Muscle of back (tissue), 11 donors: ENCODE measurements around the gene TCF4. TPM values are rescaled to one million over a fixed set of nuclear protein-coding genes. Genes with fewer than 3 reads are reported as not detected.

ENCODE experiments used
- DNase-seq, 3 donors: peaks; one replicate each; pipeline versions ENCODE4 v3.0.0 to v3.0.0-alpha.2; 2013
- polyA plus RNA-seq, 10 donors: library from polyadenylated mRNA; unstranded; fragments of 120-200 nt; gene quantifications; one replicate each; pipeline ENCODE4 v1.2.1, GENCODE V29; 2013; ENCODE audit not compliant: insufficient read length in 10 of 10

Gene TCF4
- polyA plus RNA-seq, 10 donors, result 96.8 to 173 (median 130) TPM

DNA sequence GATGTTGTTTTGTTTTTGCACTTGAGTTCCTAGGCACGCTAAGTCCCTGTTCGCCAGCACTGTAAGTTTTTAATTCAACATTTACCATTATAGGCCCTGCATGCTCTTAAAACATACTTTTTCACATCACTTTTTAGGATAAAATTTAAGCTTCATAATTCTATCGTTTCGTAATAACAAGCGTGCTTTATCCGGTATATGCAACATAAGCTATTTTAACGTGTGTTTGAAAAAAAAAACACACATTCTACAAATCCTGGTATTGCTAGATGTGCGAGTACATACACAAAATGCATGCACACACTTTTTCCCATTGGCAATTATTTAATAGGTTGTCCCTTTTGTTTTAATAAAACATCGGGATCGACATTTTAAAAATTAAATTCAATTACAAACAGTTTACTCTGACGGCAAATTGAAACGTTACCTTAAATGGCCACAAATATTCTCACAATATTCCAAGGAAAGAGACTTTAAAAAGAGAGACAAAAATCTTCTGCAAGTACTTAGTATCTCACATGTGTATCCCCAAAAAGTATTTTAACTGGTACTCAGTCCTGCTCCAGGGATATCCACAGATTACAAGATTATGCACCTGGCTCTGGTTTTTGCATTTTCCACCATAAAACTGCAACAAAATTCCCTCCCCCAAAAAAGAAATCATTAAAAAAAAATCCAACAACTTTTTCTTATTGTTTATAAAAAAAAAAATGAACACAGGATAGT lies 1.0 kb upstream of the TCF4 start:
- peak in 1 of 3 donors; percentile 32 for DNase-seq

DNA sequence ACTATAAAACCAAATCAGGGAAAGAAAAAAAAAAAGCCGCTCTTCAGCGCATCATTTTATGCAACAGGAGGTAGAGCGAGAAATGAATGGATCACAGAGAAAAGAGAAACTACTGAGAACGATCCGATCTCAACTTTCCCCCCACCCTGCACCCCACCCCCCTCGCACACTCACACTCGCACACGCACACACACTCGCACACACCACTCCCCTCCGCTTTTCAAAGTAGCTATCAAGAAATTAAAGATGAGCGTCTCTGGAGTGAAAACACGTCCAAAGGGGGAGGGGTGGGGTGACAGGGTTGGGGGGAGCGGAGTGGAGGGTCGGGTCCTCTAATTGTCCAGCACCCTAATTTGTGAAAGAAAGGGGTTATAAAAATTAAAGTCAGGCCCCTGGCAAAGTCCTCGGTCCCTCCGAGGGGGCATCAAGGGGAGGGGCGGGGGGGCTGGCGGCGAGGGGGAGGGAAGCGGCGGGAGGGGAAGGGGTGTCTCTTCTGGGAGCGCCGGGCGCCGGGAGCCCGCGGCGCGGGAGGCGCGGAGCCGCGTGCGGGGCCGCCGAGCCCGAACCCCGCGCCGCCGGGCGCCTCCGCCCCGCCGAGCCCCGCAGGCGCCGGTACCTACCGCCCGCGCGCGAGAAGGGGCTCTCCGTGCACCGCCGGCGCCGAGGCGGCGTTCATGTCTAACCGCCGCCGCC lies 428 bp downstream of the TCF4 start:
- DNase-seq, result peak; percentile 61 to 81 (median 62)

DNA sequence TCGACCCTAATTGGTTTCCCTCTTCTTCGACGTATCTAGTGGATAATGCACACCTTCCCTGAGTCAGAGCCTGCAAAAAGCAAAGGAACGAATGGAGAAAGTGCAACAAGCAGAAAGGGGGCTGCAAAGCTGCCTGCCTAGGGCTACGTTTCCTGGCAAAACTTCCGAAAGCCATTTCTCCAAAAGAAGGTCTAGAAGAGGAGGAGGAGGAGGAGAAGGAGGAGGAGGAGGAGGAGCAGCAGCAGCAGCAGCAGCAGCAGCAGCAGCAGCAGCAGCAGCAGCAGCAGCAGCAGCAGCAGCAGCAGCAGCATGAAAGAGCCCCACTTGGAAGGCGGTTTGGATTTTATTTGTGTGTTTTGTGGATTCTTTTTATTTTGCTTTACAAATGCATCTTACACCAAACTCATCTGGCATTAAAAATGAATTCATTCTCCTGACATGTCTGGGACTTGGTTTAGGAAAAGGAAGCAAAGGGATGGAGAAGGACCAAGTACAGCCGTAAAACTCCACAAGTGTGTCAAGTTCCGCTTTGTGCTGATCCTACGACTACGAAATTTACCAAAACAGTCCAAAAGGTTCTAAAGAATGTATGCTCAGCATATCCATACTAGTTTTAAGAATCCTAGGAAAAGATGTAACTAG lies 2.0 kb downstream of the TCF4 start:
- peak; percentile 52 to 84 (median 64) for DNase-seq

DNA sequence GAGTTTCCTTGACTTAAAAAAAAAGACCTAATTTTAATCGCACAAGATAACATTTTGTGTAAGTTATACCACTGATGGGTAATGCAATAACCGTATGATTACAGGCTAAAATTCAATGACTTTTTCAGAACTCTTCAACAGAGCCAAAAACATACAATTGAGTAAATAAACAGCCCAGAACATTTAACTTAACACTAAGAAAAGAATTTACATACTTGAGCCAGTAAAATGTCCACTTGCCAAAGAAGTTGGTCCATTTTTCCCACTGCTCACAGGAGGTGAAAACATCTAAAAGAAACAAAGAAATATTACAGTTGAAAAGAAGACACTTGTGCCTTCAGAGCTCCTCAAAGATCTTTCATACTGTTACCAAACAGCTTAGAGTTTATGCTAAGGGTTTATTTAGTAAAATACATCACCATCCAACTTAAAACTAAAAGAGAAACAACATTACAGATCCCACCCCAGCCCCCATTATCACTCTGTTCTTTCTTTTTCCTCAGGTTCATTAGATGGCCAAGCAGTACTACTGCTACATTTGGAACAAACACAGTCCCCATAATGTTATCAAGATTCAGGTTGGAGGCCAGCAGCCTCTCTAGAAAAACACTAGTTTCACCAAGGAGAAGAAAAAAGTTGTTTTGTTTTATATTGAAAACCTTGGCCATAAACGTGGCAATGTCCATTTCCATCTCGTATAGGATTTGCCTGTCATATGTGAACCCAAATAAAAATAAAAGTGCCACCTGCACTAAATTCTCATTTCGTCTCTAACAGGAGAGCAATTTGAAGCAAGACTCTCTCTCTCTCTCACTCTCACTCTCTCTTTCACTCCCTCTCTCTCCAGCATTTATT lies 2.7 kb downstream of the TCF4 start:
- DNase-seq, result peak in 2 of 3 donors; percentile 34 to 67

DNA sequence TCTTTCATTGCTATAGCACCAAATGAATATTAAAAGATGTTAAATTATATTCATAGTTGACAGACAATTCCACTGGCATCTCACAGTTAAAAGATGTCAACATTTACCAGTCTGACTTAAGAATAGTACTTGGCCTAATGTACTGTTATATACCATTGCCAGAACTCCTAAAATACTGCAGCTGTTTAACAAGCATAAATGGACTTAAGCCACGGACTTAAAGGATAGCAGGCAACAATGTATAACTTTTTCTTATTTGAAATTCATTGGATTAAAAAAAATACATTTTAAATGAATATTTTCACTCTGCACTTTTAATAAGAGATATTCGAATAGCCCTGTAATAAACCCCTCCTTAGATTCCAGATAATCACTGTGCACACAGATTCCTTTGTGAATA lies 3.8 kb downstream of the TCF4 start:
- DNase-seq, result peak in 2 of 3 donors; percentile 42 to 72

DNA sequence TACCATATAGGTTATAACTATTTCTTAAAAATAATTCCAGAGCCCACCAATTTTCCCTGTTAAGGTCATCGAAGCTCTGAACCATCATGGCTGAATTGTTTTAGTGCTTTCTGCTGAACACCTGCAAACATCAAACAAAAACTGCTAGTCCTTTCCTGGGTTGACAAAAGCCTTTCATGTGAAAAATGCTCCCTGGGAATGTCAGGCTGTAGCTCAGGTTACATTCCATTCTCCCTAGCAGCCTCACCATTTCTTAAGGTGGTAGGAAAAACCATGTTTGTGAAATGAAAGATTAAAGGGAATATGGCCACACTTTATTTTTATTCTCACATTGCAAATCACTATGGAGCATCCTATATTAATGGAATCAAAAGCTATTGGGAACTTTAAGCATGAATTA lies 5.7 kb downstream of the TCF4 start:
- DNase-seq, result no peak

DNA sequence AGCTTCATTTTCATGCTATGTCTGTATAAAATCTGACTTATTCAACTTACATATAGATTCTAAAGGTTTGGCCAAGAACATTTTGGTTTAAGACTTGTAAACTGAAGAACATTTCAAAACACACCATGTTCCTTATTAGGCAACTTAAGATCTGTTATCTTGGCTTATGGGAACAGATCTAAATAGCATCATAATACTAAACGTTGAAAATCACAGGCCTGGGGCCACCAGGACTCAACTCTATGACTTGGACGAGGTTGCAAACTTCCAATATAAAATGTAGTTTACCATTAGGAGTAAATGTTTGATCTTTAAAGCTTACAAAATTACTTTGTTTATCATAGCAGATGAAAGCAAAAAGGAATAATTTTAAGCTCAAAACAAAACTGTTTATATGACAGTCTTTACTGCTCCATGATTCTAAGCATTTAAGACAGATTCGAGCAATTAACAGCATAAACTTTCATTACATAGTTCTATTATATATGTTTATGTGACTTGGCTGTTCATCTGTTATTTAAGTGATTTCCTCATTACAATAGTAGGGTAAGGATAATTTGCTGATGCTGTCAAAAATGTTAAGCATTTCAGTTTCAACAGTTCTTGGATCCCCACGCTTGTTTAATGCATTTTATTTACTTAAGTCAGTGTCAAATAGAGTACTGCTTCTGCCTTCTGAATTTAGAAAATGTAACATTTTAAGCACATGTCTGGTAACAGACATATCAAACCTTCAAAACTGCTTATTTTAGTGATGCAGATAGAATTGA lies 8.3 kb downstream of the TCF4 start:
- DNase-seq, result peak in 1 of 3 donors; percentile 22

DNA sequence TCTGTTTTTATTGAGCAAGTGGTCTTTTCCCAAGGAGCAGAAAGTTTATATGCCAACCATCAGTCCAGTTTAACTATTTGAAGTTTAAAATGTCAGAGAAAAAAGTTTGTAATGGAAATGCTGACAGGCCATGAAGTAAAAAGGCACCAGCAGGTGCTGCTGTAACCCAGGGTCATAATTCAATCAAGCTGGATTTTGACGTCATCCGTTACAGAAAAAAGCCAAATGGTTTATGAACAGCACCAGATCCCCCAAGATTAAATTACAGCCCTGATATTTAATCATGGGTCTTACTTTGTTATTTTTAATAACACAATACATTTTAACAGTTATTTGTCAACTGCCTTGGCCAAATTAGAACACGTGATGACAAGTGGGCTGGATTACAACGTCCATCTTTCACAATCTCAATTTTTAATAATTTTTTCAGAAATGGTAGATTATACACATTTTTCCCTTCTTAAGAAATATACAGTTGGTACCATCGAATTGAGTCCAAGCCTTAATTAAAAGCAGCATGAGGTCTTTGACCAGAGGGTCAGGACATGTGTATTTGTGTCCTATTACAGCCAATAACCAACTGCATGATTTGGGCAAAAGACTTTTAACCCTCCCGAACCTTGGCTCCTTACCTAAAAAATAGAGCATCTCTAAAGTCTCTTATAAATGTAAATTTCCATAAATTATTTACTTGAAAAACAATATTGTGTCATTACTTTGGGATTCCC lies 10.0 kb downstream of the TCF4 start:
- no peak for DNase-seq

DNA sequence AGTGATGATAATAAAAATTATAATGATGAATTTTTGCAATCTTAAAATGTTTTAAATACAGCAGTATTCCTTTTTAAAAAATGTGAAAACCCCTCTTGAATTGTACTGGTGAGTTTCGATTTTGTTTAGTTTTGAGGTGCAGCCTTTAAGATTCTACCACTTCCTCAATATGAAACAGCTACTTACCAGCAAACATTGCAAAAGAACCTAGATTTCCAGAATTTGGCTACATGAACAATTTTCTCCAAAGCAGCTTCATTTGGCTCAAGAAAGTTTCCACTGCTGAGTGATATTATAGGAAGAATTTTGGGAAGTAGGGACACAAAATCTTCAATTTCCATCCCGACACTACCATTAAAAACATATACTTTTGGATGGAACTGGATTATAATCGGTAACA lies 12.0 kb downstream of the TCF4 start:
- peak in 1 of 3 donors; percentile 28 for DNase-seq

DNA sequence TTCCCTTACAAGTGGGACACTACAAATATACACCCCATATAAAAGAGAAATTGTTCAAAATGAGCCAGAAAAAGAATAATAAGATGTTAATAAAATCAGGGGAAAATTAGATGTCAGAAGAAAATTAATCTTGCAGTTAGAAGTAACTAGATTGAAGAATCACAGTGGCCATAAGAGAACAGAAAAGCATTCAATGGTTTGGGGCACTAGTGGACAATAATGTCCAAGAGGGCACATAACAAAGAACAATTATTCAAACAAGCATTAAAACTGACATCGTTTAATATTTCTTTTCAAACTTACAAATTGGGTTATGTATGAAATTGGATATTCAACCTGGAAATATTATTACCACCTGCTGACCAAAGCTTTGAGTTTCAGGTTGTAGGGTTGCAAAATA lies 12.9 kb downstream of the TCF4 start:
- DNase-seq, result no peak

DNA sequence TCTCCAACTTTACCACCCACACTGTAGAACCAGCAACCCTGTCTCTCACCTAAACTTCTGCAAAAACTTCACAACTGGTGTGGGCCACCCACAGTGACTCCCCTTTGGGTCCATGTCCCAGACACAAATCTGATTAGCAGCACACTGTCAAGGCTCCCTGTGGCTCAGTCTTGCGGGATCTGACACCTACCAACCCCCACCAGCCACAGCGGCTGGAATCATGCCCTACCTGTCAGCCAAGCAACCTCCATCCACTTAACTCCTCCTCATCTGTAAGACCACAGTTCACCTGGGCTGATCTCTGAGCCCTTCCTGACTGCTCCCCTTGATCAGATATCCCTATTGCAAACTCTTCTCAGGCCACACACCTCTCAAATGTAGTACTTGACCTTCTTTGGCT lies 14.6 kb downstream of the TCF4 start:
- DNase-seq, result no peak

DNA sequence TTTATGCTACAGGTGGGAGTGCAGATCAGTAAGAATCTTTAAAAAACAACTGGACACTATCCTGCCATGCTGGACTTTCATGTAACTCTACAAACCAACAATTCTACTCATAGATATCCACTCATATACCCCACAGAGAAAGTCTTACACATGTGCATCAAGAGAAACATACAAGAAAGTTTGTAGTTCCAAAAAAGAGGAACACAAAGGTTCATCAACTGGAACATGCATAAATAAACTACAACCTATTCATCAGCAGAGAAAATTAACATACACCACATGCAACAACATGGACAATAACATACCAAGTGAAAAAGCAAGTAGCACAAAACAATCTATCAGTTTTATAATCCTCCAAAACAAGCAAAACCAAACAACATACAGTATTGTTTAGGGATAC lies 17.0 kb downstream of the TCF4 start:
- no peak for DNase-seq

DNA sequence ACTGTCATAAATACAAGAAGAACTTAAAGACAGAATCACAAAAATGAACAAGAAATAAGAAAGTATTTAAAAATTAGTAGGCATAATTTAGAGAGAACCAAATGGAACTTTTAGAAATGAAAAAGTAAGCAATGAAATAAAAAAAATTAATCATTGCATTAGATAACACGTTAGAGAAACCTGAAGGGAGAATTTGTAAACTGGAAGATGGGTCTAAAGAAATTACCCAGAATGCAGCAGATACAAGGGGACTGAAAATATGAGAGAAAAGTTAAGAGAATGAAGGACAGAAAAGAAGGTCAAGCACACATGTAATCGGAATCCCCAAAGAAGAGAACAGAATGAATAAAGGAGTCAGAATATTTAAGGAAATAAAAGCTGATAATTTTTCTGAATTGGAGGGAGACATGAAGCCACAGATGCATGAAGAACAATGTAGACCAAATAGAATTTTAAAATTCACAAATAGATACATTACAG lies 21.5 kb downstream of the TCF4 start:
- no peak for DNase-seq

DNA sequence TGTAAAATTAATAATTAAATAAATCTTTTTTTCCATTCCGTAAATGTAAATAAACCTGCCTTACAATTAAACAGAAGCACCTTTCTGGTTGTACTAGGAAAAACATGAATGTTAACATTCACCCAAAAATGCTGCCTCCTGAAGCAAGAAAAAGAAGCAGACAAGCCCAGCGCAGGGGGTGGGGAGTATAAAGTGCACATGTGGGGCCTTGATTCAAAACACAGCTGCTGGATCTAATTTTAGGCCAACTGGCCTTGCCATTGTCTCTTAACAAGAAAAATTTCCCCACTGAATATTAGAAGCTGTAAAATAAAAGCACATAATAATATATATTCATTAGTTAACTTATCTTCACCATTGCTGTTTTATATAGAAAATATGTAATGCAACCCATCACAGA lies 28.3 kb downstream of the TCF4 start:
- peak; percentile 62 to 84 (median 64) for DNase-seq

DNA sequence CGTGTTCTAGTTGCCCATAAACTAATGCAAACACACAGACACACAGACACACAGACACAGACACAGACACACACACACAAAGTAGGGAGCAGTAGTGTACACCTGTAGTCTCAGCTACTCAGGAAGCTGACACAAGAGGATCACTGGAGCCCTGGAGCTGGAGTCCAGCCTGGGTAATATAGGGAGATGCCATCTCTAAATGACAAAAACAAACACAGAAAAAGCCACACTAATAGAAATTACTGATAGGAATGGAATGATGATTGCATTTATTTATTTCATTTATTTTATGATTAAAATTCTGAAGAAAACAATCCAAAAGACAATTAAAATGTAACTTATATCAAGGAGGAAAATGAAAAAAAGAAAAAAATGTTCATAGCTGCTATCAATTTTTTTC lies 30.8 kb downstream of the TCF4 start:
- DNase-seq, result no peak

DNA sequence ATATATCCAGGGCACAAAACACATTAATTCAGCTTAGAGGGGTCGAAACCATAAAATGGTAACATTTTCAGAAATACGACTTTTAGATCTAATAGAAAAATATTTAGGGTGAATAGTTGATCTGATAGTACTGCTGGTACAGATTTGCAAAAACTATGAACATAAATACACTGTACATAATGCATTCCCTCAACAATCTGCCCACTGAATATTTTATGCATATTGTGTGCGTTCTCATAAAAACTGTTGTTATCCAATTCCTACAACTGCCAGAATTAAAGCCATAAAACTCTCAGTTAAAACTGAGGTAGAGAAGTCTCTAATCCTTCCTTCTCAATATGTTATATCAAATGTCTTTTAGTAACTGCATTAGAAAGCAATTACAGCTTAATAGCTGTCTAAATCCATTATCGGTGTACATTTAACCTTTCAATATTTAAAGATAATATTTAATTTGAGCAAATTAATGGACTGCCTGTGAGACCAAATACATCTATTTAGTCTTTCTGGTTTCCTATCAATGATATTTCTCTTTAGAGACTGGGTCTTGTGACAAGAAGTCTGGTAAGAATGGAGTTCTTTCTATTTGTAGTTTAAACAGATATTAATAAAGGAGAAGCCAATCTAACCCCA lies 32.5 kb downstream of the TCF4 start:
- DNase-seq, result no peak

DNA sequence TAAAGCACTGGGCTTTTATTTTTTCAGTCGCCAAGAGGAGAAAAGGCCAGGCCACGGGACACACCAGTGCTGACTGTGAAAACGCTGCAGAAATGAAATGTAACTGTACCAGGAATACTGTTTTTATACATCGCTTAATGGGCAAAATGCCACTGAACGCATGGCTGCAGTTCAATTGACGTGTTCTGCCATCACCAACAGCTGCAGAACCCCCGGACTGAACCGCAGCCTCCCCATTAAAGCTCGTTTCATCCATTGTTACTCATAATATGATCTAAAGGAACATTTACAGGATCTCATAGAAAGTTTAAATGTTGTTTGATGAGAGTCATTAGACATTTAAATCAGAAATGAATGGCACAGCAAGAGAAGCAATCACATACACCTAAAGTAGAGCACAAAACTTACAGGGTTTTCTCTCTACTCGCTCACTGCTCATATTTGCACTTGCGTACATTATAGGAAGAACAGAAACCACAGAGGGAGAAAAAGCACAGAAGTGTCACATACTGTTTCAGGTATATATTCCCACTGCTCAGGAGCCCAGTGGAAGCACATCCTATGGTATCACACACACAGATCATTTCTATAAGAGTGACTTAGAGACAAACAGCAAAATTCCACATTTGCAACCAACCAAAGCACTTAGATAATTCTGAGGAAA lies 35.3 kb downstream of the TCF4 start:
- DNase-seq, result peak in 2 of 3 donors; percentile 50 to 61

DNA sequence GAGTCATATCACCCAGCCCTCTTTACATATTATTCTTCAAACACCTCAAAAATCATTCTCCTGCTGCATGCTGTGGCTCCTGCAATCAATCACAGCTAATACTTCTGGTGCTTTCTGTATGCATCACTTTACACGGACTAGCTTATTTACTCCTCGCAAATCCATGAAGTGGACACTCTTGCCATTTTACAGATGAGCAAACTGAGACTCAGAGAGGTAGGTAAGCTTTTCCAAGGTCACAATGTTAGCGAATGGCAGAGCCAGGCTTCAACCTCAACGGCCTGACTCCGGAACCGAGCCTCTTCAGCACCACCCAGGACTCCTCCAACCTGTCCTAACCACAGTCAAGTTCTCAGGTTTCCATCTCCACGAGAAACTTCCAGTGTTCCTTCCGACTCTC lies 36.8 kb downstream of the TCF4 start:
- DNase-seq, result no peak

DNA sequence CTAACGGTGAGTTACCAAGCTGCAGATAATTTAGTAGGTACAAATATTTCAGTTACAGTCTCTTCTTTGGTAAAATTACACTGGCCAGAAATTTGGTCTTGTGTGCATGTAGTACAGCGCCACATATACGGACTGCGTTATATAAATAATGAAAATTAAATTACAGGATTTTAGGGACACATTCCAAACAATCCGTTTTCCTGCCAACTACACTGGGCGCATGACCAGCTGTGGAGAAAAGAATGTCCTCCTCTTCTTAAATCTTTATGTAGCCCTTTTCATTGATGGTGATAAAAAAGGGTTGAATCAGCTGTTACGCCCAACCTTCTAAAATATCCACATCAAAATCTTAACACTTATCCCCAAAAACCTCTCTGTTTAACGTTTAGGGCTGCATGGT lies 37.5 kb downstream of the TCF4 start:
- peak in 1 of 3 donors; percentile 48 for DNase-seq
